Measurements from ENCODE around the gene SERPINA1. TPM values are rescaled to one million over a fixed set of nuclear protein-coding genes. Genes with fewer than 3 reads are reported as not detected.
"Not testable (repeated sequence)": the region's sequence is repeated elsewhere in the genome, so short reads cannot be mapped to it uniquely, and the experiment has no call there.

SERPINA1 gene
- total RNA-seq, 1 donor from 2014 or later: 6.1 TPM

- DNase-seq (ENCODE audit: extremely low spot score in 2 of 2): peak in 1 of 2 donors; percentile 43
- Histone ChIP-seq H3K4me1 (no peaks in the 10 kb centered on the region), H3K9me3 (no peaks in the 10 kb centered on the region), H3K4me3 (no peak overlapping the region), H3K36me3 (no peaks in the 10 kb centered on the region), H3K27me3 (no peaks in the 10 kb centered on the region), H3K27ac (no peak overlapping the region)
- TF ChIP-seq POLR2A (IDR thresholded peaks at IDR 0.05): no peak
- TF ChIP-seq CTCF (IDR thresholded peaks at IDR 0.05): peak; percentile 32 to 37 (median 32)
- intact Hi-C loops (cut with DNase I): no loop called here
Observed at GRCh38 chr14:94423453-94424056, 35.2 kb upstream of the SERPINA1 start.

- H3K9me3 ChIP-seq: no peaks in the 10 kb centered on the region
- no peak overlapping the region for H3K27ac ChIP-seq
- H3K36me3 ChIP-seq: no peaks in the 10 kb centered on the region
- no peaks in the 10 kb centered on the region for H3K4me1 ChIP-seq
- intact Hi-C loops (cut with DNase I): no loop called here
- peak; percentile 72 to 74 for DNase-seq (ENCODE audit: extremely low spot score in 2 of 2)
- H3K27me3 ChIP-seq: no peaks in the 10 kb centered on the region
- no peak overlapping the region for H3K4me3 ChIP-seq
- TF ChIP-seq POLR2AphosphoS5 (IDR thresholded peaks at IDR 0.05; ENCODE audit: insufficient read depth in 1 of 2, low read depth in 1 of 2) (no peak), CTCF (IDR thresholded peaks at IDR 0.05) (no peak), POLR2A (IDR thresholded peaks at IDR 0.05) (no peak)
Observed at GRCh38 chr14:94421316-94421715, 32.9 kb upstream of the SERPINA1 start.

- peak in 1 of 2 donors; percentile 7 for DNase-seq (ENCODE audit: extremely low spot score in 2 of 2)
- H3K27me3 ChIP-seq; H3K9me3 ChIP-seq; H3K27ac ChIP-seq; H3K4me1 ChIP-seq; intact Hi-C loops (cut with DNase I); H3K4me3 ChIP-seq; H3K36me3 ChIP-seq: not testable (repeated sequence)
Observed at GRCh38 chr14:94417497-94418205, 29.2 kb upstream of the SERPINA1 start.

- H3K36me3 ChIP-seq: no peaks in the 10 kb centered on the region
- DNase-seq (ENCODE audit: extremely low spot score in 2 of 2): peak; percentile 37 to 62
- no peaks in the 10 kb centered on the region for H3K27me3 ChIP-seq
- no peaks in the 10 kb centered on the region for H3K9me3 ChIP-seq
- TF ChIP-seq CTCF (IDR thresholded peaks at IDR 0.05): no peak
- no peak for TF ChIP-seq POLR2AphosphoS5 (IDR thresholded peaks at IDR 0.05; ENCODE audit: insufficient read depth in 1 of 2, low read depth in 1 of 2)
- TF ChIP-seq POLR2A (IDR thresholded peaks at IDR 0.05): no peak
- intact Hi-C loops (cut with DNase I): no loop called here
- H3K4me1 ChIP-seq: no peaks in the 10 kb centered on the region
- no peak overlapping the region for H3K27ac ChIP-seq
- no peak overlapping the region for H3K4me3 ChIP-seq
Observed at GRCh38 chr14:94412671-94413638, 24.6 kb upstream of the SERPINA1 start.

GRCh38 chr14:94411638-94412037, 23.2 kb upstream of the SERPINA1 start:
- peak; percentile 22 to 72 for DNase-seq (ENCODE audit: extremely low spot score in 2 of 2)
- no peaks in the 10 kb centered on the region for H3K27me3 ChIP-seq
- H3K9me3 ChIP-seq: no peaks in the 10 kb centered on the region
- TF ChIP-seq POLR2AphosphoS5 (IDR thresholded peaks at IDR 0.05; ENCODE audit: insufficient read depth in 1 of 2, low read depth in 1 of 2) (no peak), POLR2A (IDR thresholded peaks at IDR 0.05) (no peak), CTCF (IDR thresholded peaks at IDR 0.05) (no peak)
- no peaks in the 10 kb centered on the region for H3K4me1 ChIP-seq
- H3K27ac ChIP-seq: no peak overlapping the region
- no peaks in the 10 kb centered on the region for H3K36me3 ChIP-seq
- intact Hi-C loops (cut with DNase I): no loop called here
- no peak overlapping the region for H3K4me3 ChIP-seq

GRCh38 chr14:94409430-94409829, 21.0 kb upstream of the SERPINA1 start:
- H3K27me3 ChIP-seq; H3K4me1 ChIP-seq; intact Hi-C loops (cut with DNase I); H3K4me3 ChIP-seq; H3K36me3 ChIP-seq; H3K9me3 ChIP-seq: not testable (repeated sequence)
- H3K27ac ChIP-seq: peak overlapping the region; percentile 31
- DNase-seq (ENCODE audit: extremely low spot score in 2 of 2): peak in 1 of 2 donors; percentile 18

Data from vagina (tissue), 2 donors.